Gastroesophageal sphincter (tissue), 4 donors: ENCODE measurements around the gene FBXW8. TPM values are rescaled to one million over a fixed set of nuclear protein-coding genes. Genes with fewer than 3 reads are reported as not detected.
"Not testable (repeated sequence)": the region's sequence is repeated elsewhere in the genome, so short reads cannot be mapped to it uniquely, and the experiment has no call there.

Experiments
- ATAC-seq: fragments of 150-250 bp; one replicate; pipeline ENCODE4 v1.9.1; 2016; ENCODE audit warnings: mild to moderate bottlenecking, moderate library complexity
- H3K27ac ChIP-seq, 4 donors: fragments of 200-600 bp; sonication (generic) in 3 of 4; 1 replicate in 3 of 4; 2 replicates in 1 of 4; pipeline ENCODE4 v1.5.1; 2016 to 2019
- H3K27me3 ChIP-seq: fragments of 200-600 bp; sonication (generic); one replicate; pipeline ENCODE4 v1.5.1; 2019
- H3K36me3 ChIP-seq, 2 donors: fragments of 200-600 bp; sonication (generic); one replicate each; pipeline ENCODE4 v1.5.1; 2019; ENCODE audit warnings: control low read depth in 1 of 2
- H3K4me1 ChIP-seq, 3 donors: fragments of 200-600 bp; sonication (generic); 1 replicate in 2 of 3; 2 replicates in 1 of 3; pipeline ENCODE4 v1.5.1; 2016 to 2019; ENCODE audit warnings: control low read depth in 2 of 3
- H3K4me3 ChIP-seq, 2 donors: fragments of 200-600 bp; sonication (generic); one replicate each; pipeline ENCODE4 v1.5.1; 2019; ENCODE audit warnings: mild to moderate bottlenecking in 1 of 2, moderate library complexity in 1 of 2
- H3K9me3 ChIP-seq, 3 donors: fragments of 200-600 bp; sonication (generic); one replicate each; pipeline ENCODE4 v1.5.1; 2017 to 2019; ENCODE audit warnings: control low read depth in 2 of 3
- CTCF ChIP-seq, 4 experiments: fragments of 200-600 bp in 2 of 4; fragments of 450-650 bp in 2 of 4; sonication (generic) in 1 of 4; IDR thresholded peaks; one replicate each; pipeline ENCODE4 v1.5.1; 2017 to 2019; ENCODE audit warnings: antibody characterized with exemption in 4 of 4, mild to moderate bottlenecking in 2 of 4, moderate library complexity in 2 of 4
- EP300 ChIP-seq: sonication (generic); formaldehyde crosslinking; IDR thresholded peaks from one replicate; pipeline ENCODE4 v1.6.1; 2017; ENCODE audit warnings: antibody characterized with exemption, mild to moderate bottlenecking
- POLR2A ChIP-seq, 2 donors: fragments of 450-650 bp; IDR thresholded peaks; one replicate each; pipeline ENCODE4 v1.6.1; 2017; ENCODE audit warnings: antibody characterized with exemption in 2 of 2, mild to moderate bottlenecking in 2 of 2, moderate library complexity in 1 of 2
- POLR2AphosphoS5 ChIP-seq: sonication (generic); formaldehyde crosslinking; IDR thresholded peaks from one replicate; pipeline ENCODE4 v1.6.1; 2017; ENCODE audit warnings: antibody characterized with exemption
- WGBS, 2 donors: methylation state at CpG; one replicate each; pipeline ENCODE4 v1.1.5; 2018; ENCODE audit warnings: low coverage in 1 of 2; 5-methylcytosine and 5-hydroxymethylcytosine counted together
- total RNA-seq, 4 donors: library from RNA; depleted of rRNA; stranded (reverse); fragments of >200 nt; gene quantifications; one replicate each; pipeline ENCODE4 v1.1.0, GENCODE V29; 2016

The FBXW8 gene
- total RNA-seq, 4 donors from 2014 or later, result 10.1 to 17.9 (median 13.7) TPM

GRCh38 chr12:117051380-117051779 lies 140.6 kb downstream of the FBXW8 start:
- Histone ChIP-seq H3K4me1 (peaks cover 0 to 36% (median 7%) of the 10 kb centered on the region in 3 donors), H3K9me3 (no peaks in the 10 kb centered on the region), H3K27ac (no peak overlapping the region), H3K27me3 (no peaks in the 10 kb centered on the region), H3K4me3 (no peak overlapping the region), H3K36me3 (no peaks in the 10 kb centered on the region)
- no peak for ATAC-seq
- 90 to 96% methylated on average over 2 to 9 of the region's 10 CpGs for WGBS, 2 donors
- TF ChIP-seq EP300 (no peak), POLR2A (IDR thresholded peaks at IDR 0.05) (no peak), POLR2AphosphoS5 (no peak), CTCF (IDR thresholded peaks at IDR 0.05) (no peak)

GRCh38 chr12:117052386-117053049 lies 141.8 kb downstream of the FBXW8 start:
- no peak for TF ChIP-seq CTCF (IDR thresholded peaks at IDR 0.05)
- TF ChIP-seq POLR2AphosphoS5, result no peak
- no peak for TF ChIP-seq EP300
- no peak for TF ChIP-seq POLR2A (IDR thresholded peaks at IDR 0.05)
- H3K9me3 ChIP-seq, result no peaks in the 10 kb centered on the region
- no peaks in the 10 kb centered on the region for H3K27me3 ChIP-seq
- WGBS, 2 donors, result 51% methylated on average over 6 of the region's 8 CpGs; no CpG with 5 or more reads in 1 of the 2 donors
- no peak overlapping the region for H3K4me3 ChIP-seq
- no peak overlapping the region for H3K27ac ChIP-seq
- ATAC-seq, result no peak
- no peaks in the 10 kb centered on the region for H3K36me3 ChIP-seq
- peaks cover 0 to 36% (median 7%) of the 10 kb centered on the region in 3 donors for H3K4me1 ChIP-seq

GRCh38 chr12:117053050-117053400 lies 142.3 kb downstream of the FBXW8 start:
- no peak for TF ChIP-seq POLR2A (IDR thresholded peaks at IDR 0.05)
- TF ChIP-seq POLR2AphosphoS5, result no peak
- TF ChIP-seq CTCF (IDR thresholded peaks at IDR 0.05), result no peak
- TF ChIP-seq EP300, result no peak
- WGBS, 2 donors, result 70 to 100% methylated on average over 1 to 5 of the region's 9 CpGs
- Histone ChIP-seq H3K9me3 (no peaks in the 10 kb centered on the region), H3K27ac (no peak overlapping the region), H3K4me3 (no peak overlapping the region), H3K27me3 (no peaks in the 10 kb centered on the region), H3K36me3 (no peaks in the 10 kb centered on the region), H3K4me1 (peaks cover 0 to 33% (median 6%) of the 10 kb centered on the region in 3 donors)
- no peak for ATAC-seq

- Histone ChIP-seq H3K4me1 (peaks cover 0 to 26% (median 0%) of the 10 kb centered on the region in 3 donors), H3K9me3 (no peaks in the 10 kb centered on the region), H3K4me3 (no peak overlapping the region), H3K27me3 (no peaks in the 10 kb centered on the region), H3K36me3 (no peaks in the 10 kb centered on the region), H3K27ac (no peak overlapping the region)
- 82 to 83% methylated on average over 5 to 16 of the region's 18 CpGs for WGBS, 2 donors
- TF ChIP-seq CTCF (IDR thresholded peaks at IDR 0.05), result no peak
- TF ChIP-seq POLR2AphosphoS5, result no peak
- TF ChIP-seq EP300, result no peak
- TF ChIP-seq POLR2A (IDR thresholded peaks at IDR 0.05), result no peak
- no peak for ATAC-seq
Observed at GRCh38 chr12:117053597-117054201, 142.9 kb downstream of the FBXW8 start.

GRCh38 chr12:117054279-117054678 lies 143.5 kb downstream of the FBXW8 start:
- H3K9me3 ChIP-seq, result no peaks in the 10 kb centered on the region
- 80 to 91% methylated on average over 1 to 4 of the region's 6 CpGs for WGBS, 2 donors
- no peaks in the 10 kb centered on the region for H3K36me3 ChIP-seq
- peaks cover 0 to 20% (median 0%) of the 10 kb centered on the region in 3 donors for H3K4me1 ChIP-seq
- no peaks in the 10 kb centered on the region for H3K27me3 ChIP-seq
- TF ChIP-seq POLR2AphosphoS5, result no peak
- no peak for TF ChIP-seq CTCF (IDR thresholded peaks at IDR 0.05)
- no peak for TF ChIP-seq POLR2A (IDR thresholded peaks at IDR 0.05)
- TF ChIP-seq EP300, result no peak
- no peak overlapping the region for H3K4me3 ChIP-seq
- no peak overlapping the region for H3K27ac ChIP-seq
- ATAC-seq, result no peak

- not testable (repeated sequence) for H3K27ac ChIP-seq
Observed at GRCh38 chr12:117057626-117058025, 146.9 kb downstream of the FBXW8 start.

More at GRCh38 chr12:117057626-117058025, 146.9 kb downstream of the FBXW8 start:
- not testable (repeated sequence) for ATAC-seq, H3K4me1 ChIP-seq, H3K36me3 ChIP-seq, H3K27me3 ChIP-seq, H3K4me3 ChIP-seq, H3K9me3 ChIP-seq
- WGBS, 2 donors, result 79 to 80% methylated on average over 2 to 8 of the region's 8 CpGs
